NCI-H2196 (cell line): ENCODE data around the gene ARHGEF12.

Experiments used
- DNase-seq: peaks from one replicate; lab custom pipeline; 2025; ENCODE audit not compliant: unreplicated experiment; lab: John Stamatoyannopoulos, UW

ARHGEF12 gene

DNA sequence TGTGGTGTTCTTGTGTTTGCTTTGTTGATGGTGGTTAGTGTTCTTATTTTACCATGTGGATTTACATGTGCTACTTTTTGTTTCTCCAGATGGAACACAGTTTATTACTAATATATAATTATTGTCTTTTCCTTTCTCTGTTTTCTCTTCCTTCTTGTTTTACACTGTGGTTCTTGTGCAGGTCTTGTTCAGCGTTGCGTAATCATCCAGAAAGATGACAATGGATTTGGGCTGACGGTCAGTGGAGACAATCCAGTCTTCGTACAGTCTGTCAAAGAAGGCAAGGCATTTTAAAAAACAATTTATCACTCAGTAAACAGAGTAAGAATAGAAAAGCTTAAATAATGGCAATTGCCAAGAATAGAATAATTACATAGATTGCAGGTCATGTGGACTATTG lies 84.4 kb downstream of the ARHGEF12 start:
- DNase-seq, result no peak

GRCh38 chr11:120424185-120424969 lies 88.2 kb downstream of the ARHGEF12 start:
- DNase-seq, result no peak

GRCh38 chr11:120424970-120425332 lies 88.7 kb downstream of the ARHGEF12 start:
- DNase-seq, result no peak

DNA sequence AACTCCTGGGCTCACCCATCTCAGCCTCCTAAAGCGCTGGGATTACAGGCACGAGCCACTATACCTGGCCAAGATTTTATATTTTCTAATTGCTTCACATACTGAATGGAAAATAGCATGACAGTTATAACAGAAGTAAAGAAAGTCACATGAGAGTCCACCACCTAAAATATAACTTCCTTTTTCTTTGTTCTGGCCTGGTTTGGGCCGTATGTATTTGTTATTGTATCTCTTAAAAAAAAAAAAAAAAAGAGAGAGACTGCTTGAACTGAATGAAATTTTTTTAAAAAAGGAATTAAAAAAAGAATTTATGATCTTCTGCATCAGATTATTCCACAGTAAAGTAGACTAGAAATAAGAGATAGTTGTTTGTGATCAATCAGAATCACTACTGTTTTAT lies 89.3 kb downstream of the ARHGEF12 start:
- no peak for DNase-seq

DNA sequence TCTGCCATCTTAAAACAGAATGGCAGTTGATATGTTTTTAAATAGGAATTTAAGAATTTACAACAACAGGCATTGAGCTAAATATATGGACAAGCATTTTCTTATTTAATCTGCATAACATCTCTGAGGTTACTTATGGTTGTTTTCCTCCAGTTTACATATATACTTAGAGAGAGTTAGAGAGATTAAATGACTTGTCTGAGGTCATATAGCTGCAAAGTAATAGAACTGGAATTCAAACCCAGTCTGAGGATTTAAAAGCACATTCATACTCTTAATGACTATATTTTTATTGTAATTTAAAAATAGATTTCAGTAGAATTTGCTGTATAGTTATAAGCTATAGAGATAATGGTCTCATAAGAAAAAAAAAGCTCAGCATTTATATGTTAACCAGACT lies 93.9 kb downstream of the ARHGEF12 start:
- DNase-seq, result no peak

GRCh38 chr11:120431633-120432032 lies 95.4 kb downstream of the ARHGEF12 start:
- DNase-seq, result no peak

- DNase-seq, result peak; percentile 26
Measured at GRCh38 chr11:120432056-120433018, 96.1 kb downstream of the ARHGEF12 start.

- DNase-seq, result no peak
Measured at GRCh38 chr11:120441592-120441991, 105.4 kb downstream of the ARHGEF12 start.

GRCh38 chr11:120442031-120442430 lies 105.8 kb downstream of the ARHGEF12 start:
- no peak for DNase-seq

DNA sequence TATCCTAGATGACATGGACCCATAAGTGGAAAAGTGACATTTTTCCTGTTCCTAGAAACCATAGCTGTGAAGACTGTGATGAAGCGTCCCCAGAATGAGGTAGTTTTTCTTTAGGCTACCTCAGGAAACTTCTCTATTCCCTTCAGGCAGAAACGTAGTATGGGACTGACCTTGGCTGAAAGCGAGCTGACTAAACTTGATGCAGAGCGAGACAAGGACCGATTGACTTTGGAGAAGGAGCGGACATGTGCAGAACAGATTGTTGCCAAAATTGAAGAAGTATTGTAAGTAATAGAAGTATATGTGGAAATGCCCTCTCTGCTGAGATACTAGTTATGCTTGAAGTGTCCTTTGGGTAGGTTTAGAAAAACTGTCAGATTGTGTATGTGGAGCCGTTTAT lies 110.6 kb downstream of the ARHGEF12 start:
- DNase-seq, result no peak

GRCh38 chr11:120448240-120448639 lies 112.0 kb downstream of the ARHGEF12 start:
- no peak for DNase-seq

- DNase-seq, result no peak
Measured at GRCh38 chr11:120455487-120455886, 119.3 kb downstream of the ARHGEF12 start.

- no peak for DNase-seq
Measured at GRCh38 chr11:120457996-120458395, 121.8 kb downstream of the ARHGEF12 start.

- no peak for DNase-seq
Measured at GRCh38 chr11:120462825-120463224, 126.6 kb downstream of the ARHGEF12 start.

GRCh38 chr11:120465921-120466534 lies 129.8 kb downstream of the ARHGEF12 start:
- no peak for DNase-seq

GRCh38 chr11:120467627-120468026 lies 131.4 kb downstream of the ARHGEF12 start:
- DNase-seq, result no peak

- DNase-seq, result no peak
Measured at GRCh38 chr11:120471131-120471530, 134.9 kb downstream of the ARHGEF12 start.

DNA sequence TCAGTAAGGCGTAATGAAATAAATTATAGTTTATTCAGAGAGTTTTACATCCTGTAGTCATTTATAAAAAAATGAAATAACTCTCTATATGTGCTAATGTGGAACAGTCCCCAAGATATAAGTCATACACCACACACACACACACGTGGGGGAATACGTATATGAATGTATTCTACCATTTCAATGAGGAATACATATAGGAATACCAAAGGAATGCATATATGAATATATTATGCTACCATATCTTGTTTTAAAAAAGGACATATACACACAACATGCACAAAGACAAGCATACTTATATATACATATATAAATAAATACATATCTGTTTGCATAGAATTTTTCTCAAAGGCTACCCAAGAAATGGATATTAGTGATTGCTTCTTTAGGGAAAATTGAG lies 135.8 kb downstream of the ARHGEF12 start:
- no peak for DNase-seq

DNA sequence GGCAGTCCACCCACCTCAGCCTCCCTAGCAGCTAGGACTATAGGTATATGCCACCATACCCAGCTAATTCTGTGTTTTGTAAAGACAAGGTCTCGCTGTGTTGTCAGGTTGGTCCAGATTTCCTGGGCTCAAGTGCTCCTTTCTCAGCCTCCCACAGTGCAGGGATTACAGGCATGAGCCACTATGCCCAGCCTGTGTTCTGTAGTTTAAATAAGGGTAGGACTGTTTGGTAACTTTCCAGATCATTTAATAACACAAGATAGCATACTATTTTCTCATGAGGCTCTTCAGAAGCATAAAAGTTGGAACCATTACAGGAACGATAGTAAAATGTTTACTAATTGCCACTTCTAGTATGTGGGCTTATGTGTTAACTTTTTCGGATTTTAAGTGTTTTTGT lies 137.3 kb downstream of the ARHGEF12 start:
- no peak for DNase-seq

DNA sequence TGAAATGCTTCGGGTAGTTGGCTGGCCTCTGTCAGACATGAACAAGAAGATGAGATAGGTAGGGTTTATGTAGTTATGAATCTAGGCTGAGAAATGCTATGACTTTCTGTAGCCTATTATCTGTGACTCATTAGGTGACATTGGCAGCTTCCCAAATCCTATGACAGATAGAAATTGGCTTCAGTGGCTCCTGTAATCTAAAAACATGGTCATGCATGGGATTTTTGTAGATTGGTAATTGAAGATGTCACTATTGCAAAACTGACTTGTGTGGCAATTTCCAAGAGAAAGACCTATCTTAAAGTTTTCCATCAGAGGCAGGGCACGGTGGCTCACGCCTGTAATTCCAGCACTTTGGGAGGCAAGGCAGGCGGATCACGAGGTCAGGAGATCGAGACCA lies 145.9 kb downstream of the ARHGEF12 start:
- DNase-seq, result no peak

- DNase-seq, result no peak
Measured at GRCh38 chr11:120484722-120485121, 148.5 kb downstream of the ARHGEF12 start.

- DNase-seq, result no peak
Measured at GRCh38 chr11:120486138-120486537, 149.9 kb downstream of the ARHGEF12 start.
